ENCODE results near the gene ARHGEF7.
A peak's percentile ranks its signal among the peaks of the same experiment; 100 is the strongest.

ARHGEF7 gene

GRCh38 chr13:111202156-111202621 is 87.1 kb downstream of the ARHGEF7 start:
- DNase-seq, result no peak

DNA sequence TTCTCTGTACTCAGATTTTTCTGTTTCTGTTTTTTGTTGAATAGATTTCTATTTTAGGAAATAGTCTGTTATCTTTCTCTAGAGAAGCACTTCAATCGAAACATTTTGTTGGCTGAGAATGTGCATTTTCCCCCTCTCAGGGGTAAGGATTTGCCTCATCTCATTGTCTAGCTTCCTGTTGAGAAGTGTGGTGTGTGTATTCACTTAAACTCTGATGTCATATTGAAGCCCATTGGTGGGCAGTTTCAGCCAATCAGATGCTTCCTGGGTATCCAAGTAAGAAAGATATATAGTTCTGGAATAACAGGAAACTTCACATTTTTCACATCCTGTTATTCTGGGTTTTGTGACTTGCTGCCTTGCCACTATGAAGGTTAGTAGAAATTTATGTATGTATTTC is 87.6 kb downstream of the ARHGEF7 start:
- DNase-seq, result peak; percentile 34

GRCh38 chr13:111203736-111204389 is 88.8 kb downstream of the ARHGEF7 start:
- no peak for DNase-seq

DNA sequence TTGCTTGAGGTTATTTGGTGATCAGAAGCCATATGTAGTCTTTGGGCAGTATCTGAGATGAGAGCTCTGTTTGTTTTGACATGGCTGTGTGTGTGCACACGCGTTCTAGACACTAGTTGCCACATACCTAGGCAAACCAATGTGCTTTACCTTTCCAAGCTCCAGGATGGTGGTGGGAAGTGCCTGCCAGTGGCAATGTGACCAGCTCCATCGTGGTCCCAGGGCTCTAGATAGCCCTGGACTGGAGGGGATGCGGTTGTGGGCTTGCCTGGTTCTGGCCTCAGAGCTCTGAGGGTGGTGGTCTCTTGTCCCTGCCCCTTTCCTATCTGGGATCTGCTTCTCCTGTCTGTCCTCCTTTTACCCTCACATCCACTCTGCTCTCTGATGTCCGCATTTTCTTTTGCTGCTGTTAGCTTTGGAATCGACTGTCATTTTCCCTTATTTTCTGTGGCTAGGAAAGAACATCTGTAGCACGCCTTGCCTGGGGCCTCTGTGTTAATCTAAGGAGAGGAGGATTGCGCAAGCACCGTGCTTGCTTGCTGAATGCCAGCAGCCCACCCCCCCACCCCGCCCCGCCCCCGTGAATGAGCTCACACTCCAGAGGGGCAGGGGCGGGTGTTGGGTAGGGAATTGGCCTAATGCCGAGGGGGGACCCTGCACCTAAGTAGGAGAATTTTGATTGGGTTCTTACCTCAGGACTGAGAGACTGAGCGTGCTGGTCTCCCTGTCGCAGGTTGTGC is 89.5 kb downstream of the ARHGEF7 start:
- peak; percentile 54 for DNase-seq

GRCh38 chr13:111206148-111206547 is 91.0 kb downstream of the ARHGEF7 start:
- no peak for DNase-seq

DNA sequence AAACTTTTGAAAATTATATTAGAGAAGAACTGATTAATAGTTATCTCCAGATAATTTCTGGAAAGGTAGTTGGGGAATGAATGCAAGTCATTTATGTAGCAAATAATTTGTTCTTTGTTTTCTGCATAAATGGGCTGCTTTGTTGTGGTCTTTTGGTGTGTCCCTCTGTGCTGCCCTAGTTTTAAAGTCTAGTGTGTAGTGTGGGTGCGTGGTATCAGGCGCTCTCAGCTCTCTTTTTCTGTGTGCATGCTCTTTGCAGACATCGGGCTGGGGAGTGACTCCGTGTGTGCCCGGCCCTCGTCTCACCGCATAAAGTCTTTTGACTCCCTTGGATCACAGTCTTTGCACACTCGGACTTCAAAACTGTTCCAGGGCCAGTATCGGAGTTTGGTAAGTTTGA is 94.5 kb downstream of the ARHGEF7 start:
- DNase-seq, result no peak

- DNase-seq, result no peak
Observed at GRCh38 chr13:111210091-111210490, 95.0 kb downstream of the ARHGEF7 start.

DNA sequence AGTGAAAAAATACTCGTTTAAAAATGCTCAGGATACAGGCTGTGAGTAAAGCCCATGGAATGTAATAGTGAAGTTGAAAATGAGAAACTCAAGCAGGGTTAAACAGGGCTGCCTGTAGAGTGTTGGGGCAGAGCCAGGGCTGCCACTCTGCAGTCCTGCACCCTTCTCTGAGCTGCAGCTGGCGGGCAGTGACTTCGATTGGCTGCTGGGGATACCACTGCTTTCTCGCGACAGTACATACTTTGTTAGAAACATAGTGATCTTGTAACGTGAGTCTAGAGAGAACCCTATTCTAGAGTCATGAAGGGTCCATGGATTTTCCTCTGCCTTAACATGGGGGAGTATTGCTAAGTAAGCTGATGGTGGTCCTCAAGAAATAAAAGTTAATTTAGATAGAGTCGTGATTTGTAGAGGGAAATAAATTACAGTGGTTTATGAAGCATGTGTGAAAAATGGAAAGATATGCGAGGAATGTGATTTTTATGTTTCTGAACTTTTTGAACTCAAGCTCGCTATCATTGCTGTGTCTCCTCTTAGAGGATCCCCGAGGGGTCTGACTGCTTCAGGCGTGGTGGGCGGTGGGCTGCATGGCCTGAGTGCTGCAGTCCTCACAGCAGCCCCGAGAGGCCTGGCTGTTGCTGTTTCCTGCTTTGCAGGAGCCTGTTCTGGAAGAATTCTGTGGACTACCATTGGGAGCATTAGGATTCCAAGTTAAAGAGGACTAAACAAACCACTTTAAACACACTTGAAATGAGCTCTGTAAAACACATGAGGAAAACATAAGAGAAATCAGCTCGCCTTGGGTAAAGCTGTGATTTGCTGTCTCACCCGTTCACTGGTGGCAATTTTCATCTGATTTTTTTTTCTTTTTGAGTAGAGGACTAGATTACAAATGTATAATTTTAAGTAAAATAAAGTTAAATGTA is 95.7 kb downstream of the ARHGEF7 start:
- DNase-seq, result no peak

DNA sequence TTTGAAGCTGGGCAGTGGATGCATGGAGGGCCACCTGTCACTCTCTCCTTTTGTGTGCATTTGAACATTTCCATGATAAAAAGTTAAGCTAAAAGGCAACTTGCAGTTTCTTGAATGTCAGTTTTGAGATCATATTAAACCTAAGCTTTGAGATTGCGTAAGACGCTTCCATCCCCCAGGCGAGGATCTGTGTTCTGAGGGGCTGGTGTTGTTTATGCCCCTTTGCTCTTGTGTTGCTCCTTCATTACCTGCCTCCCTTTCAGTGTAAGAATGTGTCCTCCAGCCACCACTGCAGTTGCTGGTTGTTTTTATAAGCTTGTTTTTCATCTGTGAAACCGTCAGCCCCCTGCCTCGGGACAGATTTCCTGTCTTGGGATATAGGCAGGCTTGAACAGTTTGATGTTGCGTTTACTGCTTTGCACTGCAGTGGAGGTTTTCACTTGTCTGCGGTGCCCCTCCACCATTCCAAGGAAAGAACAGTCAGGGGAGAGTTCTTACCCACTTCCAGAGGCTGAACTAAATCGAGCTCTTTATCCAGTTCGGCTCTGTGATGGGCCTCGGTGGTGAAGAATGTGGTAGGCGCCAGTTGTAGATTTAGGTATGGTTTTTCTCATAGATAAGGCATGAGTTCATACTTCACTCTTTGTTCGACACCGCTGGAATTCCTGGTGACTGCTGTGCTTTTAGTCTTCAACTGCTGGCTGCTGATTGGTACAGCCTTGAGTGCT is 96.8 kb downstream of the ARHGEF7 start:
- DNase-seq, result no peak

DNA sequence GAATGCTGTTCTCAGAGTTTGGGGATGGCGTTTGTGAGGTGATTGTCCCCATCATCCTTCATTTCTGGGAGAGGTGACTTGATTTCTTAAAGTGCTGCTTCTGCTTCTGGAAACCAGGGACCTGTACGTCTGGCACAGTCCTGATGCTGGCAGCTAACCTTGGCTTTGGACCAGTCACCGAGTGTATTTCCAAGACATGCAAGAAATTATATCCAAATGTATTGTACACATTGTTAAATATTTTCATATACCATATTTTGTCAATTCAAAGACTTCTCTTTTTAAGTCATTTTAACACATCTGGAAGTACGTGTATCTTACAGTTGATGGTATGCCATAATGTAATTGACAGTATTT is 97.4 kb downstream of the ARHGEF7 start:
- DNase-seq, result no peak

GRCh38 chr13:111213964-111214726 is 99.0 kb downstream of the ARHGEF7 start:
- DNase-seq, result peak; percentile 41

DNA sequence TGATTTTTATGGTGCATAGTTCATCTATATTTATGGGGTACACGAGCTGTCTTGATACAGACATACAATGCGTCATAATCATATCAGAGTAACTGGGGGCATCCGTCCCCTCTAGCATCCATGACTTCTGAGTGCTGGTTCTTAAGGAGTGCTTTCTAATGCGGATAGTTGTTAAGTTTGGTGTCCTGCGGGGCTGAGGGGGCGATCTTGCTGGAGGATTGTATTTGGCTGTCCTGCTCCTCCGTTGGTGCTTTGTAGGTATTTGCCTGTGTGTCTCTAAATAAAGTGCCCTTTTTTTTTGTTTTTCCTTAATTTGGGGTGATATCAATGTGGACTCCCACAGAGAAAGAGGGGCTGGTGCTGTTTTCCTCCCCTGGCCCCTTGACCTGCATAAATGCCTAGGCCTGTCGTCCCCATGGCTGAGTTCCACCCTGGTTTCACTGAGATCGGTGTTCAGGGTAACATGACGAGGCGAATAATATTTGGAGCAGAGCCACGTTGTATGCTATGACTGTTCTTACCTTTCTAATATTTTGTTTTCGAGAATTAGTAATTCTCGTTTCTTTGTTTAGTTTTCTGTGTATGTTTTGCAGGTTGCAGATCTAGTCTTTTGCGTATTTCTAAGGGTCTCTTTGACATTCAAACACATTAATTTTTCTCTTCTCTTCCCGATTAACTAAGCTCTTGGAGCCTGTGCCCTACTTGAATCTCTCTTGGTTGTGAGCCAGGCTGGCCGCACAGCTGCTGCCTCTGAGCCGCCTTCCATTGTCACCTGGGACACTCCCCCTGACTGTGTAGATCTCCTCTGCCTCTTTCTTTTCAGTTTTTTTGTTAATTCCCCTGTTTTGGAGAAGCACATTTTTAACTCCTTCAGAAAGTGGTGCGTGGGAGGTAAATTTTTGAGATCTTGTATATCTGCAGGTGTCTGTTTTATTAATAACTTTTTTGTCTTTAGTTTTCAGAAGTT is 100.3 kb downstream of the ARHGEF7 start:
- DNase-seq, result no peak

GRCh38 chr13:111216166-111216960 is 101.3 kb downstream of the ARHGEF7 start:
- DNase-seq, result peak; percentile 51

GRCh38 chr13:111217641-111218040 is 102.5 kb downstream of the ARHGEF7 start:
- no peak for DNase-seq

- DNase-seq, result no peak
Observed at GRCh38 chr13:111219280-111219679, 104.2 kb downstream of the ARHGEF7 start.

DNA sequence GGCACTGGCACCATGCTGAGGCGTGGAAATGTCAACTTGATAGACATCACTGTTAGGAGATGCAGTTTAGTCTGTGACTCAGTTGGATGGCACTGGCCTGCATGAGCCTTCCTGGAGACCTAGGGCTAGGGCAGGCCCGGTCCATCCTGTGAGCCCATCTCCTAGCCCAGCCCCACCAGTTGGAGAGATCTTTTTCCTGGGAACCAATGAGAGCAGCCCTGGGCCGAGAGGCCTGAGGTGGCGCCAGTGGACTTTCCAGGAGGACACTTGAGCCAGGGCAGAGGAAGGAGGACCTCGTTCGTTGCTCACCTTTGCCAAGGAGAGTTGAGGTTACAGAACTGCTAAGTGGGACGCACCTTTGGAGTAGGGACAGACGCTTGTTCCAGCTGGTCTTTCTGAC is 104.8 kb downstream of the ARHGEF7 start:
- DNase-seq, result no peak

DNA sequence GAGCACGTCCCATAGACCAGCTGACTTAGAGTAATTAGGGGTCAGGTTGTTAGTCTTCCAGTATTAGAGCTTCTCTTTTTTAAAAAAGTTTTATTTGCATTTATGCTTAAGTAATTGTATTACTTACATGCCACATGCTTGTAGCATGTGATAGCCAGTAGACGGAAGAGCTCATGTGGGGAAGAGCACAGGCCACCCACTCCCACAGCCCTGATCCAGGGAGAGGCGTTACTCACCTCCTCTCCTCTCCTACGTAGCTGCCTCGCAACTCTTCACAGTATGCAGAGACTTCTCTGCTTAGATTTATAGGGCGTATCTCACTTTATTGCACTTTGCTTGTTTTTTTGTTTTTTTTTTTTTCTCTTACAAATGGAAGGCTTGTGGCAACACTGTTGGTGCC is 110.1 kb downstream of the ARHGEF7 start:
- no peak for DNase-seq

DNA sequence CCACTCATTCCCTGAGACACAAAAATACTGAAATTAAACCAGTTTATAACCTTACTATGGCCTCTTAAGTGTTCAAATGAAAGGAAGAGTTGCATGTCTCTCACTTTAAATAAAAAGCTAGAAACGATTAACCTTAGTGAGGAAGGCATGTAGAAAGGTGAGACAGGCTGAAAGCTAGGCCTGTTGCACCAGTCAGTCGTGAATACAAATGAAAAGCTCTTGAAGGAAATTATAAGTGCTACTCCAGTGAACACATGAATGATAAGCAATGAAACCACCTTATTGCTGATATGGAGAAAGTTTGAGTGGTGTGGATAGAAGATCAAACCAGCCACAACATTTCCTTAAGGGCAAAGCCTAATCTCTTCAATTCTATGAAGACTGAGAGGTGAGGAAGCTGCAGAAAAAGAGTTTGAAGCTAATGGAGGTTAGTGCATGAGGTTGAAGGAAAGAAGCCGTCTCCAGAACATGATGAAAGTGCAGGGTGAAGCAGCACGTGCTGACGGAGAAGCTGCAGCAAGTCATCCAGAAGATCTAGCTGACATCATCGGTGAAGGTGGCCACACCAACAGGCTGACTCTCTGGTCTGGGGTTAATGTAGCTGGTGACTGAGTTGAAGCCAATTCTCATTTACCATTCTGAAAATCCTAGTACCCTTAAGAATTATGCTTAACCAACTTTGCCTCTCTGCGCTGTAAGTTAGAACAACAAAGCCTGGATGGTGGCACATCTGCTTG is 110.9 kb downstream of the ARHGEF7 start:
- DNase-seq, result no peak

DNA sequence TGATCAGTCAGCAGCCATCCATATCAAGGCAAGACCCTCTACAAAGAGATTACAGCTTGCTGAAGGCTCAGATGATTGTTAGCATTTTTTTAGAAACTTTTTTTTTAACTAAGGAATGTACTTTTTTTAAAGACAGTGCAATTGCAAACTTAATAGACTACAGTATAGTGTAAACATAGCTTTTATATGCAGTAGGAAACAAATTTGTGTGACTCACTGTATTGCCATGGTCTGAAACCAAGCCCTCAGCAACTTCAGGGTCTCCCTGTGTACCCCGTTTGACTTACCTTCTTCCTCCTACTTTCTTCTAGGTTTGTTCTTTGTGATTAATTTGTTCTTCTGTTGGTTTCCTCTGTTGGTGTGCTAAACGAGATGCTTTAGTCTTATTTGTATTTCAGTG is 112.3 kb downstream of the ARHGEF7 start:
- DNase-seq, result no peak
